T-helper 1 cell treated with Interleukin-12 subunit alpha and Interleukin-12 subunit beta and Interleukin-4 antibody, amounts not matched to agents 30 μg/mL and 1 μg/mL, for 36 hours (primary cell): ENCODE results near the gene BYSL.
"Not testable (repeated sequence)": the region's sequence is repeated elsewhere in the genome, so short reads cannot be mapped to it uniquely, and the experiment has no call there.

Experiments used
- H3K27ac Mint-ChIP-seq: one replicate; pipeline ENCODE4 v1.8.0; 2021; ENCODE audit warnings: mild to moderate bottlenecking, mixed read lengths
- H3K27me3 Mint-ChIP-seq: one replicate; pipeline ENCODE4 v1.8.0; 2021; ENCODE audit warnings: low read depth, mixed read lengths
- H3K36me3 Mint-ChIP-seq: one replicate; pipeline ENCODE4 v1.8.0; 2021; ENCODE audit warnings: low read depth, mixed read lengths
- H3K4me1 Mint-ChIP-seq: one replicate; pipeline ENCODE4 v1.8.0; 2021; ENCODE audit warnings: low read depth, mixed read lengths
- H3K4me3 Mint-ChIP-seq: one replicate; pipeline ENCODE4 v1.8.0; 2021; ENCODE audit warnings: mild to moderate bottlenecking, moderate library complexity, mixed read lengths
- H3K9me3 Mint-ChIP-seq: one replicate; pipeline ENCODE4 v1.8.0; 2021; ENCODE audit warnings: mixed read lengths

The BYSL gene

DNA sequence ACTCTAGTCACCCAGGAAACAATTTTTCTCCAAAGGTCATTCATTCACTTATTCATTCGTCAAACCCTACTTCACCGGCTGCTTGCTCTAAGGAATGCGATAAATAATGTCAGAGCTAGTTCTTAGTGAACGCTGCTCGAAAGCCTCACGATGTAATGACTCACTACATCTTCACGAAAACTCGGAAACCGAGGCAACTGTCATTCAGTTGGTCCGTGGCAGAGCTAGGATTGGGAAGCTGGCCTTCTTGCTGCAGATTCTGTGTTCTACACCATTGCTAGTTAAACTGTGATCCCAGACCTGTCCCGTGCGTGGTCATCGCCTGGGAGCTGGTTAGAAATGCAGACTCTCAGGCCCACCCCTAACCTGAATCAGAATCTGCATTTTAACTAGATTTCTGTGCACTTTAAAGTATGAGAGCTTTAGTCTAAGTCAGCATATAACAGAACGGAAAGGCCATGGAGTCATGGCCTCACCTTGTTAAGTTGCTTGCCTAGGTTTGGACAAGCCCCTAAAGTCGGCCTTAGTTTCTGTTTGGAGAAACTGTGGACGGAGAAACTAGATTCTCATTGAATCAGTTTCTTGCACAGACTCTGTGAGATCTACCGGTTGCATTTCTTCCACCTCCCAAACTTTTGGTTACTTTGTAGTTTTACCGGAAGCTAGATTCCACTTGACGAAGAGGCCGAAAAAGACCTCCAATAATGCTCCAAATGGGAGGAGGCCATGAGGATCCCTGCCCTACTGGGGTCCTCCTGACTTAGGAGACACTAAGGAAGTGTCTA, 21.0 kb downstream of the BYSL start:
- Mint-ChIP-seq H3K4me3 (peak overlapping the region; percentile 86), H3K4me1 (peaks cover 40% of the 10 kb centered on the region), H3K36me3 (peaks cover 38% of the 10 kb centered on the region), H3K27ac (peak overlapping the region; percentile 93), H3K9me3 (no peaks in the 10 kb centered on the region), H3K27me3 (no peaks in the 10 kb centered on the region)

DNA sequence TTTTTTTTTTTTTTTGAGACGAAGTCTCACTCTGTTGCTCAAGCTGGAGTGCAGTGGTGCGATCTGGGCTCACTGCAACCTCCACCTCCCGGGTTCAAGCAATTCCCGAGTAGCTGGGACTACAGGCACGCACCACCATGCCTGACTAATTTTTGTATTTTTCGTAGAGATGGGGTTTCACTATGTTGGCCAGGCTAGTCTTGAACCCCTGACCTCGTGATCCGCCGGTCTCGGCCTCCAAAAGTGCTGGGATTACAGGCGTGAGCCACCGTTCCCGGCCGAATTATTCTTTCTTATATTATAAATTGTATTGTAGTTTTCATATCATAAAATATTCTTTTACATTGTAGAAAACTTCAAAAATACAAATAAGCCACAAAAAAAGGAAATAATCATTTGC, 21.6 kb downstream of the BYSL start:
- peaks cover 38% of the 10 kb centered on the region for H3K36me3 Mint-ChIP-seq
- peak overlapping the region; percentile 93 for H3K27ac Mint-ChIP-seq
- peak overlapping the region; percentile 86 for H3K4me3 Mint-ChIP-seq
- peaks cover 40% of the 10 kb centered on the region for H3K4me1 Mint-ChIP-seq
- not testable (repeated sequence) for H3K27me3 Mint-ChIP-seq, H3K9me3 Mint-ChIP-seq

DNA sequence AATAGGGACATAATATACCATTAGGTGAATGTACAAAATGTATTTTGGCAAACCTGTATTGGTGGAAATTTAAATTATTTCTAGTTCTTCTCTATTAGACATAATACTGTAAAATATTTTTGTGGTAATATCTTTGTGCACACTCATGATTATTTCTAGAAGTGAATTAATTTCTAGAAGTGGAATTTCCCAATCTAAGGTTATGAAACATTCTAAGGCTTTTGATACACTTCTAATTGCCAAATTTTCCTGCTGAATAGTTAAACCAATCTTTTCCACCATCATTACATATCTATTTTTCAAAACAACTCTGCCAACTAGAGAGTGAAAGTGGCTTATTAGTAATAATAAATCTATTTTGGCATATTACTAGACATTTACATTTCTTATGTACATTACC, 22.2 kb downstream of the BYSL start:
- no peaks in the 10 kb centered on the region for H3K27me3 Mint-ChIP-seq
- H3K9me3 Mint-ChIP-seq = no peaks in the 10 kb centered on the region
- peaks cover 34% of the 10 kb centered on the region for H3K36me3 Mint-ChIP-seq
- no peak overlapping the region for H3K27ac Mint-ChIP-seq
- peaks cover 37% of the 10 kb centered on the region for H3K4me1 Mint-ChIP-seq
- H3K4me3 Mint-ChIP-seq = no peak overlapping the region

DNA sequence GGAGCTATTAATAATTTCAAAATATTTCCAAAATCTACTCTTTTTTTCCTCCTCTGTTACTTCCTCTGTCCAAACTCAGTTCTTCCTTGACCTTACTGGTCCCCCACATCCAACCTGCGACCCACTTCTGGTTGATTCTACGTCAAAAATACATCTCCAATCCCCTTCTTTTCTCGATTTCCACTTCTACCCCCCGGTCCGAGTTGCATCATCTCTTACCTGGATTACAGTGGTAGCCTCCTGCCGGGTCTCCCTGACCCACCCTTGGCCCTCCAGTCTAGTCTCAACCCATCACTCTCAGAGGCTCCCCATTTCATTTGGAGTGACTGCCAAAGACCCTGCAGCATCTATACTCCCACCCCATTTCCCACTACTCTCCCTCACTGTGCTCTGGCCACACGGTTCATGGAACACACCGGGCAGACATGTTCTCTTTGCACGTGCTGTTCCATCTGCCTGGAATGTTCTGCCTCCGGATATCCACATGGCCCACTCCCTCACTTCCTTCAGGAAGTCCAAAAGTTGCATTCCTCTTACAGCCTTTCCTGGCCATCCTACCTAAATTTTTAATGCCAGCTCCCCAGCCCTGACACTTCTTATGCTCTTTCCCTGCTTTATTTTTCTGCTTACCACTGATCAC, 26.4 kb downstream of the BYSL start:
- Mint-ChIP-seq H3K27me3 (no peaks in the 10 kb centered on the region), H3K36me3 (peaks cover 13% of the 10 kb centered on the region), H3K27ac (no peak overlapping the region), H3K9me3 (no peaks in the 10 kb centered on the region), H3K4me3 (no peak overlapping the region), H3K4me1 (peaks cover 16% of the 10 kb centered on the region)

DNA sequence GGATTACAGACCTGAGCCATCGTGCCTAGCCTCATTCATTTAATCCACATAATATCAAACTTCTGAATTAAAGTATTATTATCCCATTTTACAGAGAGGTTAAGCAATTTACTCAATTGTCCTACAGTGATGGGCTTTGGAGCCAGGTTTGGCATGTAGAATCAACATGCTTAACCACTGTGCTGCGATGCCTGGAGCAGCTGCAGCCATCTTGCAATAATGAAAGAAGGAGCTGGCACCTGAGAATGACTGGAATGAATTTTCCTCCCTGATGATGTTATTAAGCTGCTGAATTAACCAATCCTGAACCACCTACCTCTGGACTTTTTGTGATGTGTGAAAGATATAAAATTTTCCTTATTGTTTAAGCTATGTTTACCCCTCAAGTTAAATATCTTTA, 33.4 kb downstream of the BYSL start:
- H3K9me3 Mint-ChIP-seq = peaks cover 9% of the 10 kb centered on the region
- no peak overlapping the region for H3K27ac Mint-ChIP-seq
- no peaks in the 10 kb centered on the region for H3K27me3 Mint-ChIP-seq
- H3K4me3 Mint-ChIP-seq = no peak overlapping the region
- H3K36me3 Mint-ChIP-seq = peaks cover 10% of the 10 kb centered on the region
- H3K4me1 Mint-ChIP-seq = peaks cover 17% of the 10 kb centered on the region

DNA sequence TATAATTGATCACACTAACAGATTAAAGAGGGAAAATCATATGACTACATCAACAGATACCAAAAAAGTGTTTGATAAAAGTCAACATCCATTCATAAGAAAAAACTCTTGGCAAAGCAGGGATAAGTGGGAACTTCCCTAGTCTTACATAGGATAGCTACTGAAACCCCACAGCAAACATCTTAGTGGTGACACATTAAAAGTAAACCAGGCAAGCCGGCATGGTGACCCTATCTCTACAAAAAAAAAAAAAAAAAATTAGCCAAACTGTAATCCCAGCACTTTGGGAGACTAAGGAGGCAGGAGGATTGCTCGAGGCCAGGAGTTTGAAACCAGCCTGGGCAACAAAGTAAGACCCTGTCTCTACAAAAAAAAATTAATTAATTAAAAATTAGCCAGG, 34.1 kb downstream of the BYSL start:
- peaks cover 9% of the 10 kb centered on the region for H3K9me3 Mint-ChIP-seq
- no peak overlapping the region for H3K4me3 Mint-ChIP-seq
- H3K4me1 Mint-ChIP-seq = peaks cover 12% of the 10 kb centered on the region
- peaks cover 10% of the 10 kb centered on the region for H3K36me3 Mint-ChIP-seq
- H3K27me3 Mint-ChIP-seq = no peaks in the 10 kb centered on the region
- H3K27ac Mint-ChIP-seq = no peak overlapping the region

DNA sequence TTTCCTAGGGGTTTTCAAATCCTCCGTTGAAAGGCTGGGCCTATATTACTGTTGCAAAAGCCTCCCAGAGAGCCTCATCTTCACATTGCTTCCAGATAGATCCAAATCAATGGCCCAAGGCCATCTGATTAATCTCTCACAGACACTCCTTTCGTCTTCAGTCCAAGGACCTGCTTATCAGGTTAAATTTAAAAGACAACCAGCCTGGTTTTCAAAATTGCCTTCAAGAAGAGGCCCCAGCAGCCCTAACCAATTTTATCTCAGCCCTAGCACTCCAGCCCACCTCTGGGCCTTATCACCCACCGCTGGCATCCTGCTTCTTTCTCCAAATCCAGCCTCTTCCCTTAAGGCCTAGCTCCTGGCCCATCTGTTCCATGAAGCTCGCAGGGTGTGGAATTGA, 35.8 kb downstream of the BYSL start:
- no peak overlapping the region for H3K27ac Mint-ChIP-seq
- peaks cover 9% of the 10 kb centered on the region for H3K9me3 Mint-ChIP-seq
- H3K36me3 Mint-ChIP-seq = peaks cover 13% of the 10 kb centered on the region
- H3K4me3 Mint-ChIP-seq = no peak overlapping the region
- no peaks in the 10 kb centered on the region for H3K27me3 Mint-ChIP-seq
- H3K4me1 Mint-ChIP-seq = peaks cover 20% of the 10 kb centered on the region

DNA sequence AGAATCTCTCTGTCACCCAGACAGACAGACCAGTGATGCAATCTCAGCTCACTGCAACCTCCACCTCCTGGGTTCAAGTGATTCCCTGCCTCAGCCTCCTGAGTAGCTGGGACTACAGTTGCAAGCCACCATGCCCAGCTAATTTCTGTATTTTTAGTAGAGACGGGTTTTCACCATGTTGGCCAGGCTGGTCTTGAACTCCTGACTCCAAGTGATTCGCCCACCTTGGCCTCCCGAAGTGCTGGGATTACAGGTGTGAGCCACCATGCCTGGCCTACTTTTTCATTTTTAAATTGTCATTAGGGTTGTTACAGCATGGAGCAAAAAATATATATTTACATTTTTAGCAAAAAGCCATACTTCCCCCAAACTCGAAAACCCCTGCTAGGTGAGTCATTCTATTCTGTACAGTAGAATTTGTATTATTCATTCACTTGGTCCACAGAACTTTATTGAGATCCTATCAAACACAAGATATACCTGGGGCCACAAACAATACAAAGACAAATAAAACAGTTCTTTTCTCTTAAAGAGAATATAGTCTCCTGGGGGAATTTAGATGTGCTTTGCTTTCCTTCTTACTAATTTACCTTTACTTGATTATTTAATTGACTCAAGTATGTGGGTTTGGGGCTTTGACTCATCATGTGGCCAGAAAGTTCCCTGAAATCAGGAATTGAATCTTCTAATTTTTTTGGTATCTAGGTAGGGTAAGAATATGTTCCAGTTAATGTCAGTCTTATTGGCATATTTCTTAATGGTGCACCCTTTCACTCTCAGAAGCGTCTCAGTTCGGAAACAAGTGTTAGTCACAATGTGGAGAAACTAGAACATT, 36.9 kb downstream of the BYSL start:
- Mint-ChIP-seq H3K27me3 (no peaks in the 10 kb centered on the region), H3K9me3 (peaks cover 9% of the 10 kb centered on the region), H3K4me1 (peaks cover 23% of the 10 kb centered on the region), H3K27ac (peak overlapping the region; percentile 71), H3K4me3 (peak overlapping the region; percentile 22), H3K36me3 (peaks cover 15% of the 10 kb centered on the region)

DNA sequence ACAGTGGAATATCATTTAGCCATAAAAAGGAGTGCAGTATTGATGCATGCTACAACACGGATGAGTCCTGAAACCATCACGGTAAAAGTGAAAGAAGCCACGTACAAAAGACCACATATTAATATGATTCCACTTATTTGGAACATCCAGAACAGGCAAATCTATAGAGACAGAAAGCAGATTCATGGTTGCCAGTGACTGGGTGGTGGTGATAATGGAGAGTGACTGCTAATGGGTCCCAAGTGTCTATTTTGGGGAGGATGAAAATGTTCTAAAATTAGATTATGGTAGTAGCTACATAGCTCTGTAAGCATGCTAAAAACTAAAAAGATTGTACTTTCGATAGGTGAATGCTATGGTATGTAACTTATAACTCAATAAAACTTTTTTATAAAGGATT, 38.7 kb downstream of the BYSL start:
- H3K27ac Mint-ChIP-seq = no peak overlapping the region
- peaks cover 33% of the 10 kb centered on the region for H3K4me1 Mint-ChIP-seq
- no peaks in the 10 kb centered on the region for H3K27me3 Mint-ChIP-seq
- H3K36me3 Mint-ChIP-seq = peaks cover 20% of the 10 kb centered on the region
- no peak overlapping the region for H3K4me3 Mint-ChIP-seq
- peaks cover 9% of the 10 kb centered on the region for H3K9me3 Mint-ChIP-seq

DNA sequence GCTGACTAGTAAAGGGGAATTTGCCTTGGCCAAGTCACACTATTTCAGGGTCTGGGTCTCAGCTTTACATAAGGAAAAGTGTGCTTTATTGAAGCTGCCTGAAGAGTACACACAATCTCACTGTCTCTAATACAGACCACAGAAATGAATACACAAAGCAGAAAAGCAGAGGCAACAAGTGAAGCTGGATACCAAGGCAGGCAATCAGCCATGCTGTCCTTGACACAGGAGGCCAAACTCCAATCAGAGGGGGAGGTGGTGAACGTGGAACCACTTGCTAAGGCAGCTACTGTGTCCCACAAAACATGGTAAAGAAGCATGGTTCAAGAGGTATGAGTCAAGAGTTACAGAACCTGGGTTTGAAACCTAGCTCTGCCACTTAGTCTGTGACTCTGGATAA, 42.1 kb downstream of the BYSL start:
- no peak overlapping the region for H3K4me3 Mint-ChIP-seq

DNA sequence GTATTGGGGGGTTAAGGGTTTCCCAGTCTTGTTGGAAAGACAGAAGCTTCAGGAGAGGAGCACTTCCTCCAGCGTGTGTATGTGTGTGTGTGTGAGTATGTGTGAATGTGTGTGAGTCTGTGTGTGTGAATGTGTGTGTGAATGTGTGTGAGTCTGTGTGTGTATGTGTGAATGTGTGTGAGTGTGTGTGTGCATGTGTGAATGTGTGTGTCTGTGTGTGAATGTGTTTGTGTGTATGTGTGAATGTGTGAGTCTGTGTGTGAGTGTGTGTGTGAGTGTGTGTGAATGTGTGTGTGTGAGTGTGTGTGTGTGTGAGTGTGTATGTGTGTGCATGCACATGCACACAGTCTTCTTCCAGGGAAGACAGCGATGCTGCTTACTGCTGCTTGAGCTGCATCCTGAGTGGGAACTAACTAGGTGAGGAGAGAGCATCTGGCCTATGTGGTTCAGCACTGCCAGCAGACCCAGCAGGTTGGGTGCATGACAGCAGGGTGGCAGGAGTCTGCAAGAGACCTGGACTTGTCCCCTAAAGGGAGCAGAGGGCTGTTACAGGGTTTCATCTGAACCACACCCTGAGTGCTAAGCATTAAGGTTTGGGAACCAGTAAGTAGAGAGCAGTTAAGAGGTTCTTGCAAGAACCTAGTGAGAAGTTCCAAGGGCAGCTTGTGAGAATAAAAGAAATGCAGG, 43.0 kb downstream of the BYSL start:
- Mint-ChIP-seq H3K27me3 (no peaks in the 10 kb centered on the region), H3K4me1 (peaks cover 30% of the 10 kb centered on the region), H3K9me3 (no peaks in the 10 kb centered on the region), H3K4me3 (no peak overlapping the region), H3K27ac (peak overlapping the region; percentile 16), H3K36me3 (peaks cover 12% of the 10 kb centered on the region)

More for the DNA sequence above, 42.1 kb downstream of the BYSL start:
- Mint-ChIP-seq H3K27ac (no peak overlapping the region), H3K9me3 (peaks cover 8% of the 10 kb centered on the region), H3K36me3 (peaks cover 20% of the 10 kb centered on the region), H3K27me3 (no peaks in the 10 kb centered on the region), H3K4me1 (peaks cover 37% of the 10 kb centered on the region)

DNA sequence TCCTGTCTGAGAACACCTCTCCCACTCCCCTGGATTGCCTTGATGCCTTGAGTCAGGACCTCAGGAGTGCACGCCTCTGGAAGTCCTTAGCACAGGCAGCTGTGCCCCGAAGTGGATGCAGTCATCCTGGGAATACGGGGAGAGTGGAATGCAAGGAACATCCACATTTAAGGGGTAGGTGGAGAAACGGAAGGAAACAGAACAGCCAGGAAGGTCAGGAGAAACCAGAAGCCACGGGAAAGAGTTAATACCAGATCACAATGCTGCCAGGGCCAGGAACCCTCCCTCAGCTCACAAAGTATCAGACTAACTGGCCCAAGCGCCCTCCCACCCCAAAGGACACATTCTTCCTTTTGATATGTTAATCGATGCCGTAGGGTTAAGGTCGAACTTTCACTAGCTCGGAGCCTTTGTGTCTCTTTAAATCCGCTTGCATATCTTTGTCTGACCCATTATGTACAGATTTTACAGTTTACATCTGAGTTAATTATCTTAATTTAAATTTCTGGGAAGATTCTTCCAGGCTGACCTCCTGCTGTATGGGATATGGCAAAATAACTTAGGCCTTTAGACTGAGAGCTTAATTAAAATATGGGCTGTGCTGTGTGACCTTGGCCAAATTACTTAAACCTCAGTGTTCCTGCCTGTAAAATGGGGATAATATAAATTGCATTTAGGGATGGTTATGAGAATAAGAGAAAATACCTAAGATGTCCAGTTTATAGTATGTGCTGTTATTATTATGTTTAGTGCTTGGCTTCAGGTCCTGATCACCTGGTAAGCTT, 44.3 kb downstream of the BYSL start:
- H3K27me3 Mint-ChIP-seq = no peaks in the 10 kb centered on the region
- H3K36me3 Mint-ChIP-seq = peaks cover 15% of the 10 kb centered on the region
- H3K4me3 Mint-ChIP-seq = no peak overlapping the region
- H3K4me1 Mint-ChIP-seq = peaks cover 34% of the 10 kb centered on the region
- no peak overlapping the region for H3K27ac Mint-ChIP-seq
- H3K9me3 Mint-ChIP-seq = no peaks in the 10 kb centered on the region

DNA sequence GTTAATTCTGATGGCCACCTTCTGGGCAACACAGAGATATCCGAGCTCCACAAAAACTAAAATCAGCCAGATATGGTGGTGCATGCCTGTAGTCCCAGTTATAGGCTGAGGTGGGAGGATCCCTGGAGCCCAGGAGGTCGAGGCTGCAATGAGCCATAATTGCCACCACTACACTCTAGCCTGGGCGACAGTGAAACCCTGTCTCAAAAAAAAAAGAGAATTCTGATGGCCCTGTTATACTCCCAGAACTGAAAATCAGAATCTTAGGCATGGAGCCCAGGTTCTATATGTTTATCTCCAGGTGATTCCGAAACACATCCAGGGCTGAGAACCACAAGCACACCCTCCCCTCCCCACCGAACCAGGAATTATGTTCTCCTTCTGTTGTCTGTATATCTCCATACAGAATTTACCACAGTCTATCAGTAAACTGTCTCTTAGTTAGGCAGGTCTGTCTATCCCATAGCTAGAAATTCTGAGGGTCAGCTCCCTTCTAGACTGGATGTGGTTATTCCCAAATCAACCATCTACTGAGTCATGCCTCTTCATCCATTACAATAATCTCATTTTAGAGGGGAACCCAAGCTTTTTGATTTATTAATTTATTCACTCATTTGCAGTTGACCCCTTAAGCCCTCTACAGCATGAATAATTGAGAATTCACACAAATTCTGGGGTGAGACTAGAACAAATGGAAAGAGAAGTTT, 45.1 kb downstream of the BYSL start:
- Mint-ChIP-seq H3K4me3 (no peak overlapping the region), H3K9me3 (no peaks in the 10 kb centered on the region), H3K4me1 (peaks cover 40% of the 10 kb centered on the region), H3K27me3 (no peaks in the 10 kb centered on the region), H3K27ac (no peak overlapping the region), H3K36me3 (peaks cover 16% of the 10 kb centered on the region)
